CD4-positive, alpha-beta memory T cell (primary cell): ENCODE results near the gene PTPN14. TPM values are rescaled to one million over a fixed set of nuclear protein-coding genes. Genes with fewer than 3 reads are reported as not detected.

ENCODE experiments used
- CTCF ChIA-PET: fragments of 350-600 bp; sonication (Branson Sonifier 250); formaldehyde crosslinking; loops from one replicate; lab custom pipeline; 2021; ENCODE audit warnings: inconsistent platforms; ENCODE audit not compliant: partially characterized antibody; lab: Charles Lee
- POLR2A ChIA-PET: fragments of 350-600 bp; sonication (Branson Sonifier 250); formaldehyde crosslinking; loops from one replicate; lab custom pipeline; 2021; ENCODE audit not compliant: partially characterized antibody; lab: Charles Lee
- DNase-seq, 5 donors: peaks; one replicate each; pipeline versions ENCODE4 v3.0.0 to v3.0.0-alpha.2; 2020 to 2022; ENCODE audit warnings: mixed read lengths in 1 of 5
- H3K27ac ChIP-seq: one replicate; pipeline ENCODE4 v1.7.0; 2013; ENCODE audit warnings: low read depth, low read length
- H3K27me3 ChIP-seq: 2 replicates; pipeline ENCODE4 v1.7.0; 2013; ENCODE audit warnings: mild to moderate bottlenecking, low read length, moderate library complexity; ENCODE audit not compliant: insufficient read depth
- H3K36me3 ChIP-seq: 2 replicates; pipeline ENCODE4 v1.7.0; 2013; ENCODE audit warnings: mild to moderate bottlenecking, low read length, moderate library complexity; ENCODE audit not compliant: insufficient read depth
- H3K4me1 ChIP-seq: 2 replicates; pipeline ENCODE4 v1.7.0; 2013; ENCODE audit warnings: mild to moderate bottlenecking, low read length, moderate library complexity; ENCODE audit not compliant: insufficient read depth
- H3K4me3 ChIP-seq, 2 donors: one replicate each; pipeline ENCODE4 v1.7.0; 2013; ENCODE audit warnings: low read length in 2 of 2, mild to moderate bottlenecking in 1 of 2
- H3K9me3 ChIP-seq, 2 donors: one replicate each; pipeline ENCODE4 v1.7.0; 2013; ENCODE audit warnings: low read length in 2 of 2, control low read depth in 1 of 2; ENCODE audit not compliant: control insufficient read depth in 1 of 2
- H3K27ac Mint-ChIP-seq, 7 donors: one replicate each; pipeline ENCODE4 v1.8.0; 2020 to 2021; ENCODE audit warnings: mixed read lengths in 7 of 7, mild to moderate bottlenecking in 6 of 7, inconsistent platforms in 3 of 7, moderate library complexity in 3 of 7
- H3K27me3 Mint-ChIP-seq, 2 donors: one replicate each; pipeline ENCODE4 v1.8.0; 2020 to 2021; ENCODE audit warnings: mixed read lengths in 2 of 2
- H3K36me3 Mint-ChIP-seq, 2 donors: one replicate each; pipeline ENCODE4 v1.8.0; 2020 to 2021; ENCODE audit warnings: mixed read lengths in 2 of 2, inconsistent platforms in 1 of 2, mild to moderate bottlenecking in 1 of 2
- H3K4me1 Mint-ChIP-seq, 4 donors: one replicate each; pipeline ENCODE4 v1.8.0; 2020 to 2021; ENCODE audit warnings: mixed read lengths in 4 of 4, mild to moderate bottlenecking in 1 of 4
- H3K4me3 Mint-ChIP-seq, 8 donors: one replicate each; pipeline ENCODE4 v1.8.0; 2020 to 2021; ENCODE audit warnings: mixed read lengths in 8 of 8, mild to moderate bottlenecking in 7 of 8, moderate library complexity in 6 of 8, inconsistent platforms in 3 of 8
- H3K9me3 Mint-ChIP-seq, 8 donors: one replicate each; pipeline ENCODE4 v1.8.0; 2020 to 2021; ENCODE audit warnings: mixed read lengths in 8 of 8, mild to moderate bottlenecking in 5 of 8, inconsistent platforms in 3 of 8, moderate library complexity in 1 of 8
- intact Hi-C: fragments of 100-400 bp; cut with micrococcal nuclease; formaldehyde crosslinking; loops from one replicate; pipeline ENCODE4 v1.15.1; 2023
- polyA plus RNA-seq, 2 donors: library from polyadenylated mRNA; unstranded; fragments of 300-500 nt; fragmentation: Illumina TruSeq; gene quantifications; one replicate each; pipeline ENCODE4 v1.2.3, GENCODE V29; 2021
- total RNA-seq, 2 experiments: library from RNA; stranded (reverse); gene quantifications; one replicate each; pipeline ENCODE4 v1.2.3, GENCODE V29; 2021

Gene PTPN14
- total and polyA plus RNA-seq, 4 experiments from 2014 or later, result 0.03 to 0.28 (median 0.20) TPM; not detected in 1

GRCh38 chr1:214546886-214547641 is 4.3 kb downstream of the PTPN14 start:
- Histone ChIP-seq H3K4me3 (no peak overlapping the region), H3K27me3 (peaks cover 5% of the 10 kb centered on the region), H3K27ac (no peak overlapping the region), H3K4me1 (no peaks in the 10 kb centered on the region), H3K9me3 (no peaks in the 10 kb centered on the region), H3K36me3 (no peaks in the 10 kb centered on the region)
- POLR2A ChIA-PET, result no interaction called here
- Mint-ChIP-seq H3K9me3 (no peaks in the 10 kb centered on the region), H3K36me3 (no peaks in the 10 kb centered on the region), H3K4me3 (no peak overlapping the region), H3K27ac (no peak overlapping the region), H3K4me1 (peaks cover 0 to 21% (median 1%) of the 10 kb centered on the region in 4 donors), H3K27me3 (peaks cover 28 to 35% of the 10 kb centered on the region in 2 donors)
- intact Hi-C loops, result no loop called here
- no peak for DNase-seq
- CTCF ChIA-PET, result interaction anchor here (1.0 to 1.3 kb wide), 3 partner anchors 8 to 158 kb away, joined by 3 read pairs; no protein-coding TSS in a partner anchor

- Mint-ChIP-seq H3K36me3 (no peaks in the 10 kb centered on the region), H3K4me3 (no peak overlapping the region), H3K9me3 (no peaks in the 10 kb centered on the region), H3K4me1 (peaks cover 0 to 13% (median 1%) of the 10 kb centered on the region in 4 donors), H3K27ac (no peak overlapping the region), H3K27me3 (peaks cover 27 to 28% of the 10 kb centered on the region in 2 donors)
- Histone ChIP-seq H3K27ac (no peak overlapping the region), H3K4me3 (no peak overlapping the region), H3K36me3 (no peaks in the 10 kb centered on the region), H3K4me1 (no peaks in the 10 kb centered on the region), H3K27me3 (peaks cover 5% of the 10 kb centered on the region), H3K9me3 (no peaks in the 10 kb centered on the region)
- no peak for DNase-seq
- POLR2A ChIA-PET, result no interaction called here
- intact Hi-C loops, result no loop called here
- CTCF ChIA-PET, result no interaction called here
These were observed 5.3 kb downstream of the PTPN14 start for GRCh38 chr1:214546084-214546483.

- Mint-ChIP-seq H3K27me3 (peaks cover 24 to 25% of the 10 kb centered on the region in 2 donors), H3K36me3 (no peaks in the 10 kb centered on the region), H3K27ac (no peak overlapping the region), H3K9me3 (no peaks in the 10 kb centered on the region), H3K4me3 (no peak overlapping the region), H3K4me1 (peaks cover 0 to 9% (median under 1%) of the 10 kb centered on the region in 4 donors)
- Histone ChIP-seq H3K4me3 (no peak overlapping the region), H3K36me3 (no peaks in the 10 kb centered on the region), H3K27ac (no peak overlapping the region), H3K4me1 (no peaks in the 10 kb centered on the region), H3K9me3 (no peaks in the 10 kb centered on the region), H3K27me3 (peaks cover 5% of the 10 kb centered on the region)
- no peak for DNase-seq
- ChIA-PET CTCF (no interaction called here), POLR2A (no interaction called here)
- intact Hi-C loops, result no loop called here
These were observed 6.1 kb downstream of the PTPN14 start for GRCh38 chr1:214545293-214545692.

DNA sequence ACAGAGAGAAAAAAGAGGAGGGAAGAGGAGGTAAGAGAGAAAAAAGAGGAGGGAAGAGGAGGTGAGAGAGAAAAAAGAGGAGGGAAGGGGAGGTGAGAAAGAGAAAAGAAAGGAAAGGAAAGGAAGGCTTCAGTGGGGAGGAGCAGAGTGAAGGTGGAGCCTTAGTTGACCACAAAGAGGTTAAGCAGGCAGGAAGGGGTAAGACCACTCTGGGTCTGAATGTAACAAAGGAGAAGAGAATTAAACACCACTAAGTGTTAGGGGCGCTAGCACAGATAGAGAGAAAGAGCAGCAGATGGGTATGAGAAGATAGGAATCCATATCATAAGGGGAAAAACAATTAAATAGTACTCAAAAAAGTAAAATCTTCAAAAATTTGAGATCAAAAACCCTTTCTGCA is 6.6 kb downstream of the PTPN14 start:
- CTCF ChIA-PET, result no interaction called here
- H3K27me3 Mint-ChIP-seq, result peaks cover 20 to 22% of the 10 kb centered on the region in 2 donors

DNA sequence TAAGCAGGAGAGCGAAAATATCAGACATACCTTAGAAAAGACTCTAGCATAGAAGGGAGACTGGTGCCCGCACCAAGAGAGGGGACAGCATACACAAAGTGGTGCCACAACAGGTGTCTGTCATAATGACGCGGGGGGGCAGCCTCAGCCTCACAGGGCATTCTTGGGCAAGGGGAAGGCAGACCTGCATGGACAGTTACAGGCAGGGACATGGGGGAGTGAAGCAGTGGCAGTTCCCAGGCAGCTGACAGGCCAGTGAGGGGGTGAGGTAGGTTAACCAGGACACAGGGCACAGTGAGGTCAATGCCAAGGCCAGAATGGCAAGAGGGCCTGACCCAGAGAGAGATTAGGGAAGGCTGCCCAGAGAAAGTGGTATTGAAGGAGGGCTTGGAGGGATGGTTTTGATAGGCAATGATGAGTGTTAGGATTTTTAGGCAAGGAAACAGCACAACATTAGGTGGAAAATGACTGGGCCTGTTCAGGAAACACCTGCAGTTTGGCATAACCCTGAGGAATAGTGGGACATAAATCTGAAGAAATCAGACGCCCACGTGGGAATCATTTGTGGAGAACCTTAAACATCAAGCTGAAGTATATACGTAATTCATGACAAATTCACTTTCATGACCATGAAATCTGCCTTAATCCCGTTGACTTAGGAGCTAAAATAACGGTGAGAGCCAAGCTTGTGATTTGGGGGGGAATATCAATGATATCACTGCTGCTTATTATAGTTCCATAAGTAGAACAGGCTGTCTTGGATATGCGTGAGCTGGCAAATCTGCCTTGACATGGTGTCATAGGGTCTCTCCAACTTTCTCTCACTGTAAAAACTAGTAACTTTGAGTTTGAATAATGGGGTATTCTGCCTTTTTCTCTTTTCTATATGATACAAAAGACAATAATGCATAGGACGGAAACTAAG is 8.9 kb downstream of the PTPN14 start:
- H3K36me3 ChIP-seq, result no peaks in the 10 kb centered on the region
- H3K4me1 ChIP-seq, result no peaks in the 10 kb centered on the region
- no peak overlapping the region for H3K27ac ChIP-seq
- Mint-ChIP-seq H3K36me3 (no peaks in the 10 kb centered on the region), H3K27ac (no peak overlapping the region), H3K27me3 (peaks cover 6 to 9% of the 10 kb centered on the region in 2 donors), H3K4me3 (no peak overlapping the region), H3K4me1 (peaks cover 0 to 4% (median 0%) of the 10 kb centered on the region in 4 donors), H3K9me3 (no peaks in the 10 kb centered on the region)
- H3K9me3 ChIP-seq, result no peaks in the 10 kb centered on the region
- no peak overlapping the region for H3K4me3 ChIP-seq
- DNase-seq, result no peak
- no peaks in the 10 kb centered on the region for H3K27me3 ChIP-seq
- intact Hi-C loops, result no loop called here
- CTCF ChIA-PET, result interaction anchor here (1.1 kb wide), 1 partner anchor 15 kb away, joined by 3 read pairs; no protein-coding TSS in a partner anchor
- POLR2A ChIA-PET, result no interaction called here

More for the DNA sequence above, 6.6 kb downstream of the PTPN14 start:
- peaks cover 1% of the 10 kb centered on the region for H3K27me3 ChIP-seq
- DNase-seq, result no peak
- peak overlapping the region in 1 of 8 donors; percentile 32 for H3K4me3 Mint-ChIP-seq
- H3K36me3 Mint-ChIP-seq, result no peaks in the 10 kb centered on the region
- no peak overlapping the region for H3K27ac Mint-ChIP-seq
- POLR2A ChIA-PET, result no interaction called here
- no peaks in the 10 kb centered on the region for H3K9me3 ChIP-seq
- intact Hi-C loops, result no loop called here
- H3K27ac ChIP-seq, result no peak overlapping the region
- no peaks in the 10 kb centered on the region for H3K4me1 ChIP-seq
- H3K4me3 ChIP-seq, result no peak overlapping the region
- H3K4me1 Mint-ChIP-seq, result peaks cover 0 to 4% (median 0%) of the 10 kb centered on the region in 4 donors
- no peaks in the 10 kb centered on the region for H3K36me3 ChIP-seq
- no peaks in the 10 kb centered on the region for H3K9me3 Mint-ChIP-seq

DNA sequence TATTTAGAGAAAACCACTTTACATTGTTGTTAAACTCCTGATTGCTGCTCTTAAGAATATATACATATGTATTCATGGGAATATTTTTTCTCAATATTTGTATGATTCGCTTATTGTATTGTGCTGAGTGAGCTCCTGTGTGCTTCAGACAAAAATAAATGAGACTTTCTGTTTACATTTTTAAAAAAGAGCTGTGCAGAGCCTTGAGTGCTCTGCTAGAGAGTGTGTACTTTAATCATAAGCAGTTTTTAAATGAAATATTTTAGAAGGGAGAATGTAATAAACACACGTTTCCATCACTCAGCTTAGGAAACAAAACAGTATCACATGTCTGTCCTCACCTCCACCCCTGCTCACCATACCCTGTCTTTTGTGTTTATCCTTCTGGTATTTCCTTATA is 9.7 kb downstream of the PTPN14 start:
- Mint-ChIP-seq H3K4me3 (no peak overlapping the region), H3K27me3 (peaks cover 6 to 11% of the 10 kb centered on the region in 2 donors), H3K27ac (no peak overlapping the region), H3K9me3 (no peaks in the 10 kb centered on the region), H3K4me1 (peaks cover 0 to 2% (median 0%) of the 10 kb centered on the region in 4 donors), H3K36me3 (no peaks in the 10 kb centered on the region)
- no peak overlapping the region for H3K27ac ChIP-seq
- no peak for DNase-seq
- H3K4me1 ChIP-seq, result no peaks in the 10 kb centered on the region
- no peaks in the 10 kb centered on the region for H3K36me3 ChIP-seq
- no peak overlapping the region for H3K4me3 ChIP-seq
- CTCF ChIA-PET, result interaction anchor here (1.1 kb wide), 1 partner anchor 14 kb away, joined by 3 read pairs; no protein-coding TSS in a partner anchor
- POLR2A ChIA-PET, result no interaction called here
- intact Hi-C loops, result no loop called here
- no peaks in the 10 kb centered on the region for H3K9me3 ChIP-seq
- no peaks in the 10 kb centered on the region for H3K27me3 ChIP-seq

- intact Hi-C loops, result no loop called here
- peaks cover 6 to 11% of the 10 kb centered on the region in 2 donors for H3K27me3 Mint-ChIP-seq
- no peaks in the 10 kb centered on the region for H3K4me1 ChIP-seq
- no peak for DNase-seq
- no peaks in the 10 kb centered on the region for H3K4me1 Mint-ChIP-seq
- no peak overlapping the region for H3K4me3 ChIP-seq
- H3K36me3 Mint-ChIP-seq, result no peaks in the 10 kb centered on the region
- CTCF ChIA-PET, result interaction anchor here (1.1 kb wide), 1 partner anchor 13 kb away, joined by 3 read pairs; no protein-coding TSS in a partner anchor
- H3K9me3 ChIP-seq, result no peaks in the 10 kb centered on the region
- POLR2A ChIA-PET, result no interaction called here
- no peak overlapping the region for H3K27ac Mint-ChIP-seq
- H3K27me3 ChIP-seq, result no peaks in the 10 kb centered on the region
- H3K36me3 ChIP-seq, result no peaks in the 10 kb centered on the region
- H3K27ac ChIP-seq, result no peak overlapping the region
- no peak overlapping the region for H3K4me3 Mint-ChIP-seq
- H3K9me3 Mint-ChIP-seq, result no peaks in the 10 kb centered on the region
These were observed 10.2 kb downstream of the PTPN14 start for GRCh38 chr1:214541206-214541605.
